K562 (cell line): Measurements from ENCODE around the gene TUT1. TPM values are rescaled to one million over a fixed set of nuclear protein-coding genes. Genes with fewer than 3 reads are reported as not detected.
A peak's percentile ranks its signal among the peaks of the same experiment; 100 is the strongest.

Experiments used
- CBX8 ChIP-seq: fragments of 200-600 bp; sonication (generic); IDR thresholded peaks from 2 replicates; pipeline ENCODE4 v1.6.1; 2012; ENCODE audit warnings: borderline replicate concordance, mixed run types, low read depth, mild to moderate bottlenecking, moderate library complexity, mixed read lengths, low read length, control low read depth, inconsistent platforms; ENCODE audit not compliant: poor library complexity, severe bottlenecking; ENCODE audit errors: extremely low read depth
- CHD1 ChIP-seq: fragments of 200-600 bp; sonication (generic); IDR thresholded peaks from one replicate; pipeline ENCODE4 v1.6.1; 2012; ENCODE audit warnings: mild to moderate bottlenecking, moderate library complexity, low read length, inconsistent platforms
- E2F8 ChIP-seq: fragments of 450-650 bp; IDR thresholded peaks from 2 replicates; pipeline ENCODE4 v1.7.1; 2018; ENCODE audit warnings: mild to moderate bottlenecking, low read depth; ENCODE audit not compliant: partially characterized antibody
- GATAD2B ChIP-seq: fragments of 450-650 bp; IDR thresholded peaks from 2 replicates; pipeline ENCODE4 v1.6.1; 2017; ENCODE audit warnings: mild to moderate bottlenecking, borderline replicate concordance
- LCOR ChIP-seq: sonication (generic); formaldehyde crosslinking; IDR thresholded peaks from 2 replicates; pipeline ENCODE4 v1.8.0; 2022; ENCODE audit warnings: mild to moderate bottlenecking, missing genetic modification reagents
- MIER1 ChIP-seq: fragments of 450-650 bp; IDR thresholded peaks from 2 replicates; pipeline ENCODE4 v1.6.1; 2016; ENCODE audit warnings: antibody characterized with exemption, mild to moderate bottlenecking, low read depth
- RBM34 ChIP-seq: fragments of 200-400 bp; formaldehyde crosslinking; IDR thresholded peaks from 2 replicates; pipeline ENCODE4 v1.6.1; 2018; ENCODE audit warnings: low read length, borderline replicate concordance; ENCODE audit not compliant: insufficient read depth
- SMARCA5 ChIP-seq: fragments of 450-650 bp; IDR thresholded peaks from 2 replicates; pipeline ENCODE4 v1.6.1; 2016
- SP1 ChIP-seq: sonication (generic); formaldehyde crosslinking; IDR thresholded peaks from 2 replicates; pipeline ENCODE4 v1.8.1; 2022; ENCODE audit warnings: mild to moderate bottlenecking, missing genetic modification reagents
- ZBTB1 ChIP-seq: sonication (generic); formaldehyde crosslinking; IDR thresholded peaks from 2 replicates; pipeline ENCODE4 v1.8.1; 2023; ENCODE audit warnings: missing genetic modification reagents, low read depth, mild to moderate bottlenecking, borderline replicate concordance
- ZBTB43 ChIP-seq: sonication (generic); formaldehyde crosslinking; IDR thresholded peaks from 2 replicates; pipeline ENCODE4 v1.8.0; 2023; ENCODE audit warnings: mild to moderate bottlenecking, missing genetic modification reagents
- ZC3H4 ChIP-seq: sonication (generic); formaldehyde crosslinking; IDR thresholded peaks from 2 replicates; pipeline ENCODE4 v1.9.0; 2021; ENCODE audit warnings: missing genetic modification reagents, borderline replicate concordance
- ZNF239 ChIP-seq: fragments of 250-450 bp; sonication (Bioruptor Pico); IDR thresholded peaks from 2 replicates; pipeline ENCODE4 v1.4.0; 2020; ENCODE audit warnings: mild to moderate bottlenecking
- ZNF699 ChIP-seq: fragments of 250-450 bp; sonication (Bioruptor Pico); IDR thresholded peaks from 2 replicates; pipeline ENCODE4 v1.8.0; 2021; ENCODE audit warnings: mild to moderate bottlenecking, moderate library complexity; ENCODE audit not compliant: insufficient replicate concordance
- polyA plus RNA-seq, 8 experiments: library from polyadenylated mRNA; depleted of rRNA in 4 of 8; stranded (reverse) in 5 of 8; unstranded in 3 of 8; fragments of >200 nt; fragmentation: Nextera tagmentation in 2 of 8; fragmentation: Illumina TruSeq in 1 of 8; extraction: Ambion mirVana in 2 of 8; extraction: Trizol in 1 of 8; gene quantifications; 2 replicates each; pipeline versions ENCODE4 v1.2.1 to v1.2.3, GENCODE V29; 2011 to 2014; ENCODE audit warnings: inconsistent platforms in 1 of 8, missing spikeins in 1 of 8
- total RNA-seq, 7 experiments: library from RNA; depleted of rRNA in 6 of 7; stranded (reverse); fragments of >200 nt in 6 of 7; fragmentation: Illumina TruSeq in 2 of 7; extraction: Trizol in 2 of 7; gene quantifications; 2 replicates each; pipeline versions ENCODE4 v1.2.1 to v1.2.3, GENCODE V29; 2011 to 2021; ENCODE audit warnings: low replicate concordance in 1 of 7
- TF ChIP-seq, protein P1 (sequence below): fragments of 250-450 bp; sonication (Bioruptor Pico); IDR thresholded peaks from 2 replicates; pipeline ENCODE4 v1.9.0; 2021; ENCODE audit warnings: mild to moderate bottlenecking, inconsistent platforms
- TF ChIP-seq, protein P2 (sequence below), 2 experiments: fragments of 200-800 bp in 1 of 2; sonication (Bioruptor generic) in 1 of 2; sonication (generic) in 1 of 2; formaldehyde crosslinking in 1 of 2; IDR thresholded peaks in 1 of 2; conservative IDR thresholded peaks in 1 of 2; 2 replicates each; pipeline versions ENCODE4 v1.5.0 to v1.6.1; 2016 to 2020; ENCODE audit warnings: missing compliant biosample characterization in 1 of 2, missing genetic modification characterization in 1 of 2, missing genetic modification reagents in 1 of 2
- TF ChIP-seq, protein P3 (sequence below): fragments of 450-650 bp; IDR thresholded peaks from 2 replicates; pipeline ENCODE4 v1.6.1; 2016; ENCODE audit warnings: missing biosample characterization, missing genetic modification characterization

TUT1 gene
- total and polyA plus RNA-seq, 9 of the 15 experiments (the other 6 are each of a cell fraction or from before 2014, with no cell fraction given), result 0.66 to 44.3 (median 15.7) TPM

GRCh38 chr11:62553080-62553838 lies 38.1 kb downstream of the TUT1 start (continued):
- TF ChIP-seq, protein P1, sequence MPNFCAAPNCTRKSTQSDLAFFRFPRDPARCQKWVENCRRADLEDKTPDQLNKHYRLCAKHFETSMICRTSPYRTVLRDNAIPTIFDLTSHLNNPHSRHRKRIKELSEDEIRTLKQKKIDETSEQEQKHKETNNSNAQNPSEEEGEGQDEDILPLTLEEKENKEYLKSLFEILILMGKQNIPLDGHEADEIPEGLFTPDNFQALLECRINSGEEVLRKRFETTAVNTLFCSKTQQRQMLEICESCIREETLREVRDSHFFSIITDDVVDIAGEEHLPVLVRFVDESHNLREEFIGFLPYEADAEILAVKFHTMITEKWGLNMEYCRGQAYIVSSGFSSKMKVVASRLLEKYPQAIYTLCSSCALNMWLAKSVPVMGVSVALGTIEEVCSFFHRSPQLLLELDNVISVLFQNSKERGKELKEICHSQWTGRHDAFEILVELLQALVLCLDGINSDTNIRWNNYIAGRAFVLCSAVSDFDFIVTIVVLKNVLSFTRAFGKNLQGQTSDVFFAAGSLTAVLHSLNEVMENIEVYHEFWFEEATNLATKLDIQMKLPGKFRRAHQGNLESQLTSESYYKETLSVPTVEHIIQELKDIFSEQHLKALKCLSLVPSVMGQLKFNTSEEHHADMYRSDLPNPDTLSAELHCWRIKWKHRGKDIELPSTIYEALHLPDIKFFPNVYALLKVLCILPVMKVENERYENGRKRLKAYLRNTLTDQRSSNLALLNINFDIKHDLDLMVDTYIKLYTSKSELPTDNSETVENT (CRISPR knock-in tag), result no peak
- TF ChIP-seq ZBTB1 (CRISPR knock-in tag) (no peak), MIER1 (peak; percentile 67; the same call in 1 of the 2 replicates), SP1 (peak; percentile 74), CHD1 (no peak), ZBTB43 (CRISPR knock-in tag) (no peak), SMARCA5 (peak; percentile 1), E2F8 (peak; percentile 55), LCOR (CRISPR knock-in tag) (no peak), CBX8 (no peak), GATAD2B (peak; percentile 66; the same call in 1 of the 2 replicates), ZNF699 (CRISPR knock-in tag) (no peak), RBM34 (no peak), ZC3H4 (CRISPR knock-in tag) (no peak), ZNF239 (no peak)
- TF ChIP-seq, protein P2, sequence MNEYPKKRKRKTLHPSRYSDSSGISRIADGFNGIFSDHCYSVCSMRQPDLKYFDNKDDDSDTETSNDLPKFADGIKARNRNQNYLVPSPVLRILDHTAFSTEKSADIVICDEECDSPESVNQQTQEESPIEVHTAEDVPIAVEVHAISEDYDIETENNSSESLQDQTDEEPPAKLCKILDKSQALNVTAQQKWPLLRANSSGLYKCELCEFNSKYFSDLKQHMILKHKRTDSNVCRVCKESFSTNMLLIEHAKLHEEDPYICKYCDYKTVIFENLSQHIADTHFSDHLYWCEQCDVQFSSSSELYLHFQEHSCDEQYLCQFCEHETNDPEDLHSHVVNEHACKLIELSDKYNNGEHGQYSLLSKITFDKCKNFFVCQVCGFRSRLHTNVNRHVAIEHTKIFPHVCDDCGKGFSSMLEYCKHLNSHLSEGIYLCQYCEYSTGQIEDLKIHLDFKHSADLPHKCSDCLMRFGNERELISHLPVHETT (CRISPR knock-in tag; conservative IDR thresholded peaks at IDR 0.05 in 1 of 2, IDR thresholded peaks at IDR 0.05 in 1 of 2), result peak in 1 of 2 experiments; percentile 83; a peak in 2 of 4 replicates
- TF ChIP-seq, protein P3, sequence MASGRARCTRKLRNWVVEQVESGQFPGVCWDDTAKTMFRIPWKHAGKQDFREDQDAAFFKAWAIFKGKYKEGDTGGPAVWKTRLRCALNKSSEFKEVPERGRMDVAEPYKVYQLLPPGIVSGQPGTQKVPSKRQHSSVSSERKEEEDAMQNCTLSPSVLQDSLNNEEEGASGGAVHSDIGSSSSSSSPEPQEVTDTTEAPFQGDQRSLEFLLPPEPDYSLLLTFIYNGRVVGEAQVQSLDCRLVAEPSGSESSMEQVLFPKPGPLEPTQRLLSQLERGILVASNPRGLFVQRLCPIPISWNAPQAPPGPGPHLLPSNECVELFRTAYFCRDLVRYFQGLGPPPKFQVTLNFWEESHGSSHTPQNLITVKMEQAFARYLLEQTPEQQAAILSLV (tag), result no peak
